Lower leg skin (tissue), 4 donors: ENCODE results near the gene RPS19. TPM values are rescaled to one million over a fixed set of nuclear protein-coding genes. Genes with fewer than 3 reads are reported as not detected.

Source experiments
- DNase-seq, 2 donors: peaks; one replicate each; pipeline ENCODE4 v3.0.0-alpha.2; 2019; ENCODE audit warnings: low spot score in 2 of 2
- H3K4me3 ChIP-seq: fragments of 200-600 bp; sonication (generic); 2 replicates; pipeline ENCODE4 v1.5.1; 2017; ENCODE audit warnings: mild to moderate bottlenecking, low read depth; ENCODE audit not compliant: poor library complexity, severe bottlenecking
- POLR2A ChIP-seq, 2 donors: fragments of 450-650 bp; IDR thresholded peaks; one replicate each; pipeline ENCODE4 v1.6.1; 2016 to 2017; ENCODE audit warnings: antibody characterized with exemption in 2 of 2, mild to moderate bottlenecking in 1 of 2, moderate library complexity in 1 of 2
- WGBS, 2 donors: methylation state at CpG; one replicate each; pipeline ENCODE4 v1.1.5; 2018; 5-methylcytosine and 5-hydroxymethylcytosine counted together
- intact Hi-C: fragments of 100-400 bp; cut with DNase I; formaldehyde crosslinking; loops from one replicate; pipeline ENCODE4 v1.15.0; 2023; ENCODE audit warnings: low total_unique reads
- total RNA-seq, 4 donors: library from RNA; depleted of rRNA; stranded (reverse); fragments of >200 nt; gene quantifications; one replicate each; pipeline ENCODE4 v1.1.0, GENCODE V29; 2016
- TF ChIP-seq, protein P1 (sequence below), 3 donors: fragments of 450-650 bp; IDR thresholded peaks; one replicate each; pipeline ENCODE4 v1.5.1; 2016; ENCODE audit warnings: antibody characterized with exemption in 3 of 3, mild to moderate bottlenecking in 3 of 3, moderate library complexity in 2 of 3

The RPS19 gene
- total RNA-seq, 4 donors from 2014 or later = 1,327 to 3,048 (median 2,121) TPM

GRCh38 chr19:41902594-41902993 is 42.5 kb downstream of the RPS19 start:
- WGBS, 2 donors = 92 to 95% methylated on average over 15 to 17 of the region's 17 CpGs
- no peak overlapping the region for H3K4me3 ChIP-seq
- TF ChIP-seq, protein P1, sequence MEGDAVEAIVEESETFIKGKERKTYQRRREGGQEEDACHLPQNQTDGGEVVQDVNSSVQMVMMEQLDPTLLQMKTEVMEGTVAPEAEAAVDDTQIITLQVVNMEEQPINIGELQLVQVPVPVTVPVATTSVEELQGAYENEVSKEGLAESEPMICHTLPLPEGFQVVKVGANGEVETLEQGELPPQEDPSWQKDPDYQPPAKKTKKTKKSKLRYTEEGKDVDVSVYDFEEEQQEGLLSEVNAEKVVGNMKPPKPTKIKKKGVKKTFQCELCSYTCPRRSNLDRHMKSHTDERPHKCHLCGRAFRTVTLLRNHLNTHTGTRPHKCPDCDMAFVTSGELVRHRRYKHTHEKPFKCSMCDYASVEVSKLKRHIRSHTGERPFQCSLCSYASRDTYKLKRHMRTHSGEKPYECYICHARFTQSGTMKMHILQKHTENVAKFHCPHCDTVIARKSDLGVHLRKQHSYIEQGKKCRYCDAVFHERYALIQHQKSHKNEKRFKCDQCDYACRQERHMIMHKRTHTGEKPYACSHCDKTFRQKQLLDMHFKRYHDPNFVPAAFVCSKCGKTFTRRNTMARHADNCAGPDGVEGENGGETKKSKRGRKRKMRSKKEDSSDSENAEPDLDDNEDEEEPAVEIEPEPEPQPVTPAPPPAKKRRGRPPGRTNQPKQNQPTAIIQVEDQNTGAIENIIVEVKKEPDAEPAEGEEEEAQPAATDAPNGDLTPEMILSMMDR (IDR thresholded peaks at IDR 0.05) = no peak
- TF ChIP-seq POLR2A (IDR thresholded peaks at IDR 0.05) = no peak
- intact Hi-C loops = no loop called here
- no peak for DNase-seq

DNA sequence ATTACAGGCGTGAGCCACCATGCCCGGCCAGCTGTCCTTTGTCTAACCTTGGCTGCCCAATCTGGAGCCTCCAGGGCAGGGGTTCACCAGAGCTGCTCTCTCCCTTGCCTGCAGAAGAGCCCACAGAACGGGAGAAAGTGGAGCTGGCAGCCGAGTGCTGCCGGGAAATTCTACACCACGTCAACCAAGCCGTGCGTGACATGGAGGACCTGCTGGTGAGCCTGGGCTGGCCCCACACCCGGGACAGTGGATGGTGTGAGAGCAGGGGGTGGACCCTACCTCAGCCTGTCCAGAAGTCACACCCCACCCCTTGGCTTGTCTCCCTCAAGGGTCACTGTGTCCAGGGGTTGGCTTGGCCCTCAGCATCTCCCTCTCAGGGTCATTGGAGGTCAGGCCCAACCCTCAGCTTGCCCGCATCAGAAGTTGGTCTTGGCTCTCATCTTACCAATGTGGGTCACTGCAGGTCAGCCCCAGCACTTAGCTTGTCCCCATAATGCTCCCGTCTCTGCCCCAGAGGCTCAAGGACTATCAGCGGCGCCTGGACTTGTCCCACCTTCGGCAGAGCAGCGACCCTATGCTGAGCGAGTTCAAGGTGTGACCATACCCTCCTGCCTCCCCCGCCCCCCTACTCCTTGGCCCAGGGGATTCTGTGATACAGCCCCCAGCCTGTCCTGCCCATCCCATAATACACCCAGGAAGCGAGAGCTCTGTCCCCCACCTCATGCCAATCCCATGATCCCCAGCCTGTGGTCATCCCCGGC is 43.3 kb downstream of the RPS19 start:
- DNase-seq = no peak

DNA sequence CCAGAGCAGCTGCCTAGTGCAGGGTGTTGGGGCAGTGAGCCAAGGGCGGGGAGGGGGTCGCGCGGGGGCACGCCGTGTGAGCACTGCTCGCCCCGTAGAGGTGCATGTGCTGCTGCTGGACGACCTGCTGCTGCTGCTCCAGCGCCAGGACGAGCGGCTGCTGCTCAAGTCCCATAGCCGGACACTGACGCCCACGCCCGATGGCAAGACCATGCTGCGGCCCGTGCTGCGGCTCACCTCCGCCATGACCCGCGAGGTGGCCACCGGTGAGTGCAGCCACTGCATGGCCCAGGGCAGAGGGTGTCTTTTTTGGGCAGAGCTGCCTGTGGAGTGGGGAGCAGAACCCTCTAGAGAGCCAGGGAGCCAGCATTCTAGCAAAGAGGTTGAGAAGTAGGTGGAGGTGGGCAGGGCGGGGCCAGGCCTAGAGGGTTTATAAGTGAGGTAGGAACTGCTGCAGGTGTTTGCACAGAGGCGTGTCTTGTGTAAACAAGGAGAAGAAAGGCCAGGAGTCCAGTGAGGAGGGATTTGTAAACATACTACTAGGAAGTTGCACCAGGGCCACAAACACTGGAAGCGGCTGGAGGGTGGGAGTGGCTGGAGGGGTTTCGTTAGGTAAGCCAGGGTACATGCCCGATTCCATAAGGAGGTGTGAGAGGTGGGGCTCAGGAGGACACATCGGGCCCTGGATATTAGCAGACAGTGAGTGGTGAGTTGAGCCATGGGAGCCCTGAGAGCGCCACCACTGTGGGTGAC is 44.2 kb downstream of the RPS19 start:
- no peak for TF ChIP-seq POLR2A (IDR thresholded peaks at IDR 0.05)
- TF ChIP-seq, protein P1 (IDR thresholded peaks at IDR 0.05) = no peak
- DNase-seq = no peak
- H3K4me3 ChIP-seq = no peak overlapping the region
- WGBS, 2 donors = 84 to 88% methylated on average over 17 to 29 of the region's 30 CpGs
- intact Hi-C loops = no loop called here

More for the DNA sequence above, 43.3 kb downstream of the RPS19 start:
- WGBS, 2 donors = 94 to 96% methylated on average over 19 of the region's 19 CpGs
- intact Hi-C loops = no loop called here
- TF ChIP-seq, protein P1 (IDR thresholded peaks at IDR 0.05) = no peak
- TF ChIP-seq POLR2A (IDR thresholded peaks at IDR 0.05) = no peak
- no peak overlapping the region for H3K4me3 ChIP-seq

- WGBS, 2 donors = 87 to 91% methylated on average over 23 to 24 of the region's 24 CpGs
- DNase-seq = no peak
- intact Hi-C loops = no loop called here
- H3K4me3 ChIP-seq = no peak overlapping the region
- TF ChIP-seq, protein P1 (IDR thresholded peaks at IDR 0.05) = no peak
- no peak for TF ChIP-seq POLR2A (IDR thresholded peaks at IDR 0.05)
Observed at GRCh38 chr19:41905273-41906002, 45.4 kb downstream of the RPS19 start.

GRCh38 chr19:41906271-41906670 is 46.2 kb downstream of the RPS19 start:
- intact Hi-C loops = no loop called here
- TF ChIP-seq POLR2A (IDR thresholded peaks at IDR 0.05) = no peak
- TF ChIP-seq, protein P1 (IDR thresholded peaks at IDR 0.05) = no peak
- WGBS, 2 donors = 74 to 82% methylated on average over 9 of the region's 9 CpGs
- H3K4me3 ChIP-seq = no peak overlapping the region
- no peak for DNase-seq
